Measurements from ENCODE around the gene ADGRG6. TPM values are rescaled to one million over a fixed set of nuclear protein-coding genes. Genes with fewer than 3 reads are reported as not detected.

Gene ADGRG6
- 10 to 100 TPM; 15.7 to 75.2 (median 19.2) TPM for total RNA-seq

GRCh38 chr6:142301651-142302391, at the start of gene ADGRG6:
Gene ADGRG6, plus strand, starts transcription at chr6:142302007. Its CDS starts 323 bp downstream, at chr6:142302330.
- in situ Hi-C loops (cut with MboI; ENCODE audit: low pct_ligation_motif_present in 1 of 4, low pct_unique_long_range_greater_than_20kb in 1 of 4, low sequenced_read_pairs in 3 of 4): no loop called here
- WGBS, 2 donors (ENCODE audit: low coverage in 1 of 2): 3% methylated on average over 46 of the region's 69 CpGs; no CpG with 5 or more reads in 1 of the 2 donors
- intact Hi-C loops (cut with DNase I; ENCODE audit: low total_unique reads): no loop called here

DNA sequence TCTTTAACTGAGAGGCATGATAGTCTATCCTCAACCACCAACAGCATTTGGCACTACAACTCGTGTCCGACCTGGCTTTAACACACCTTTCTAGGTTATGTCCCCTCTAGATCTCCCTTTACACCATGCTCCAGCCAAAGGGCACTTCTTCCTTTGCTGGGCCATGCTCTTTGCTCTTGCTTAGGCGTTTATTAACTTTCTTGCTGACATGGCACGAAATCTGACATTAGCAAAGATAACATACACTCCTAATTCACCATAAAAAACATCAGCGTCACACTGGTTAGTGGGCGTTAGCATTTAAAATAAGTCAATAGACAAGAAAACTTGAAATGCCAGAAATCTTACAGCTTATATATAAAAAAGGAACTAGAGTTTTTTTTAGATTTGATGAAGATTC, 47.3 kb upstream of the ADGRG6 start:
- Histone ChIP-seq H3K4me1 (no peaks in the 10 kb centered on the region), H3K27me3 (no peaks in the 10 kb centered on the region), H3K27ac (no peak overlapping the region), H3K36me3 (no peaks in the 10 kb centered on the region), H3K4me3 (no peak overlapping the region), H3K9me3 (no peaks in the 10 kb centered on the region)
- in situ Hi-C loops (cut with MboI; ENCODE audit: low pct_ligation_motif_present in 1 of 4, low pct_unique_long_range_greater_than_20kb in 1 of 4, low sequenced_read_pairs in 3 of 4): no loop called here
- TF ChIP-seq, protein P1, sequence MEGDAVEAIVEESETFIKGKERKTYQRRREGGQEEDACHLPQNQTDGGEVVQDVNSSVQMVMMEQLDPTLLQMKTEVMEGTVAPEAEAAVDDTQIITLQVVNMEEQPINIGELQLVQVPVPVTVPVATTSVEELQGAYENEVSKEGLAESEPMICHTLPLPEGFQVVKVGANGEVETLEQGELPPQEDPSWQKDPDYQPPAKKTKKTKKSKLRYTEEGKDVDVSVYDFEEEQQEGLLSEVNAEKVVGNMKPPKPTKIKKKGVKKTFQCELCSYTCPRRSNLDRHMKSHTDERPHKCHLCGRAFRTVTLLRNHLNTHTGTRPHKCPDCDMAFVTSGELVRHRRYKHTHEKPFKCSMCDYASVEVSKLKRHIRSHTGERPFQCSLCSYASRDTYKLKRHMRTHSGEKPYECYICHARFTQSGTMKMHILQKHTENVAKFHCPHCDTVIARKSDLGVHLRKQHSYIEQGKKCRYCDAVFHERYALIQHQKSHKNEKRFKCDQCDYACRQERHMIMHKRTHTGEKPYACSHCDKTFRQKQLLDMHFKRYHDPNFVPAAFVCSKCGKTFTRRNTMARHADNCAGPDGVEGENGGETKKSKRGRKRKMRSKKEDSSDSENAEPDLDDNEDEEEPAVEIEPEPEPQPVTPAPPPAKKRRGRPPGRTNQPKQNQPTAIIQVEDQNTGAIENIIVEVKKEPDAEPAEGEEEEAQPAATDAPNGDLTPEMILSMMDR (IDR thresholded peaks at IDR 0.05): no peak
- TF ChIP-seq POLR2AphosphoS5 (IDR thresholded peaks at IDR 0.05) (no peak), POLR2A (IDR thresholded peaks at IDR 0.05) (no peak), EP300 (IDR thresholded peaks at IDR 0.05; ENCODE audit: low read depth) (no peak)
- intact Hi-C loops (cut with DNase I; ENCODE audit: low total_unique reads): no loop called here
- no peak for DNase-seq
- WGBS, 2 donors (ENCODE audit: low coverage in 1 of 2): 68 to 72% methylated on average over 6 of the region's 6 CpGs

More at GRCh38 chr6:142301651-142302391, at the start of gene ADGRG6:
- H3K27me3 ChIP-seq: peaks cover 6% of the 10 kb centered on the region
- no peak for TF ChIP-seq EP300 (IDR thresholded peaks at IDR 0.05; ENCODE audit: low read depth)
- TF ChIP-seq, protein P1 (IDR thresholded peaks at IDR 0.05): peak in 1 of 5 experiments; percentile 18
- peak within 1 kb of the TSS; percentile 41 to 73 (median 62) for H3K27ac ChIP-seq
- no peaks in the 10 kb centered on the region for H3K9me3 ChIP-seq
- peak; percentile 55 for DNase-seq
- peak within 1 kb of the TSS; percentile 25 to 64 (median 58) for H3K4me3 ChIP-seq
- H3K4me1 ChIP-seq: peaks cover 0 to 12% (median 5%) of the 10 kb centered on the region in 4 donors
- H3K36me3 ChIP-seq: no peaks in the 10 kb centered on the region

DNA sequence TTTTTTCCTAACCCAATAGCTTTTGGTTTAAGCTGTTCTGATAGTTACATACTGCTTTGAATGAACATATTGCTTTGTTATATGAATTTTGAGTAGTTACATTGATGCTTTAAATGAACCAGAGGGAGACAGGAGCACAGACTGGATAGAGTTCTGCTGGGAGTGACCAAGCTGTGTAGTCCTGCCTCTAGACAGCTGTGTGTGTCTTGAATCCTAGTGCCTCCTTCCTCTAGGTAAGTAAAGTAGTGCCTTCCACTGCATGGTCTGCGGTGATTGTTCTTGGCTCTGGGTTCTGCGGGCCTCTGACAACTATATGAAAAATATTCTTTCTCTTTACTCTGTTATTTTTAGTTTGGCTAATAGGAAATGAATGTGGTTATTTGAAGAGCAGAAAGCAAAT, 46.0 kb upstream of the ADGRG6 start:
- no peak overlapping the region for H3K4me3 ChIP-seq
- TF ChIP-seq POLR2A (IDR thresholded peaks at IDR 0.05) (no peak), POLR2AphosphoS5 (IDR thresholded peaks at IDR 0.05) (no peak), EP300 (IDR thresholded peaks at IDR 0.05; ENCODE audit: low read depth) (no peak)
- TF ChIP-seq, protein P1 (IDR thresholded peaks at IDR 0.05): no peak
- no peaks in the 10 kb centered on the region for H3K36me3 ChIP-seq
- H3K4me1 ChIP-seq: no peaks in the 10 kb centered on the region
- no peak for DNase-seq
- no peaks in the 10 kb centered on the region for H3K9me3 ChIP-seq
- 53 to 82% methylated on average over 2 of the region's 2 CpGs for WGBS, 2 donors (ENCODE audit: low coverage in 1 of 2)
- no peak overlapping the region for H3K27ac ChIP-seq
- intact Hi-C loops (cut with DNase I; ENCODE audit: low total_unique reads): no loop called here
- in situ Hi-C loops (cut with MboI; ENCODE audit: low pct_ligation_motif_present in 1 of 4, low pct_unique_long_range_greater_than_20kb in 1 of 4, low sequenced_read_pairs in 3 of 4): no loop called here
- H3K27me3 ChIP-seq: no peaks in the 10 kb centered on the region

DNA sequence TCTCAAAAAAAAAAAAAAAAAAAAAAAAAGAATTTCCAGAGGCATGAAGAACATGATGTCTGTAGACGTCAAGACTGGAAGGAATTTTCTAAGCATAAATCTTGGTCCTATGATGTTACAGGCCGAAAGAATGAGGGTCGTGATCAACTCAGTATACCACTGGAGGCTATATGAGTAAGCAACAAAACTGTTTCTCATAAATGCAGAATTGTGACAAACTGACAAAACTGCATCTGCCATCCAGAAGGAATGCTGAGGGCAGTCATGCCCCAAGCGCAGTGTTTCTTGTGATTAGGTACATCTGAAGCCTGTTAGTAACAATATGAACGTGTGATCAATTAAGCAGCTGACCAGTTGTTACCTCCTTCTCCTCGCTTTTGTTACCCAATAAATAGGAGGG, 43.5 kb upstream of the ADGRG6 start:
- H3K27ac ChIP-seq: no peak overlapping the region
- no peaks in the 10 kb centered on the region for H3K4me1 ChIP-seq
- in situ Hi-C loops (cut with MboI; ENCODE audit: low pct_ligation_motif_present in 1 of 4, low pct_unique_long_range_greater_than_20kb in 1 of 4, low sequenced_read_pairs in 3 of 4): no loop called here
- no peak for DNase-seq
- no peaks in the 10 kb centered on the region for H3K9me3 ChIP-seq
- H3K27me3 ChIP-seq: no peaks in the 10 kb centered on the region
- no peaks in the 10 kb centered on the region for H3K36me3 ChIP-seq
- WGBS, 2 donors (ENCODE audit: low coverage in 1 of 2): 90 to 92% methylated on average over 5 to 6 of the region's 6 CpGs
- TF ChIP-seq POLR2A (IDR thresholded peaks at IDR 0.05) (no peak), EP300 (IDR thresholded peaks at IDR 0.05; ENCODE audit: low read depth) (no peak), POLR2AphosphoS5 (IDR thresholded peaks at IDR 0.05) (no peak)
- TF ChIP-seq, protein P1 (IDR thresholded peaks at IDR 0.05): no peak
- intact Hi-C loops (cut with DNase I; ENCODE audit: low total_unique reads): no loop called here
- H3K4me3 ChIP-seq: no peak overlapping the region
